HG03432 (cell line): ENCODE results near the gene DTWD2.
"Not testable (repeated sequence)": the region's sequence is repeated elsewhere in the genome, so short reads cannot be mapped to it uniquely, and the experiment has no call there.

ENCODE experiments used
- ATAC-seq: cut with Tn5 transposase; IDR thresholded peaks from one replicate; pipeline ENCODE4 v1.9.1; 2021; ENCODE audit warnings: mild to moderate bottlenecking, moderate library complexity; ENCODE audit not compliant: unreplicated experiment

DTWD2 gene

GRCh38 chr5:118998861-118999260 is 10.5 kb upstream of the DTWD2 start:
- ATAC-seq: not testable (repeated sequence)

GRCh38 chr5:118996098-118996497 is 7.8 kb upstream of the DTWD2 start:
- no peak for ATAC-seq

- ATAC-seq: no peak
These were observed 6.2 kb upstream of the DTWD2 start for GRCh38 chr5:118994595-118994994.

GRCh38 chr5:118993118-118993517 is 4.8 kb upstream of the DTWD2 start:
- not testable (repeated sequence) for ATAC-seq

GRCh38 chr5:118992055-118992454 is 3.7 kb upstream of the DTWD2 start:
- ATAC-seq: not testable (repeated sequence)

GRCh38 chr5:118990582-118990981 is 2.2 kb upstream of the DTWD2 start:
- ATAC-seq: no peak

GRCh38 chr5:118989816-118990215 is 1.5 kb upstream of the DTWD2 start:
- ATAC-seq: no peak

GRCh38 chr5:118988866-118989180 is 476 bp upstream of the DTWD2 start:
- no peak for ATAC-seq

- ATAC-seq: no peak
These were observed 3.7 kb downstream of the DTWD2 start for GRCh38 chr5:118984602-118985001.

- no peak for ATAC-seq
These were observed 6.6 kb downstream of the DTWD2 start for GRCh38 chr5:118981783-118982182.

GRCh38 chr5:118980438-118980837 is 7.9 kb downstream of the DTWD2 start:
- ATAC-seq: no peak

GRCh38 chr5:118980017-118980416 is 8.3 kb downstream of the DTWD2 start:
- ATAC-seq: no peak

GRCh38 chr5:118973779-118974445 is 14.4 kb downstream of the DTWD2 start:
- ATAC-seq: not testable (repeated sequence)

- ATAC-seq: no peak
These were observed 19.4 kb downstream of the DTWD2 start for GRCh38 chr5:118968925-118969375.

GRCh38 chr5:118968406-118968911 is 19.9 kb downstream of the DTWD2 start:
- no peak for ATAC-seq

GRCh38 chr5:118967059-118967508 is 21.3 kb downstream of the DTWD2 start:
- ATAC-seq: no peak

GRCh38 chr5:118965890-118966289 is 22.5 kb downstream of the DTWD2 start:
- ATAC-seq: no peak

- not testable (repeated sequence) for ATAC-seq
These were observed 23.4 kb downstream of the DTWD2 start for GRCh38 chr5:118964970-118965369.

GRCh38 chr5:118964388-118964787 is 24.0 kb downstream of the DTWD2 start:
- not testable (repeated sequence) for ATAC-seq

GRCh38 chr5:118963169-118963568 is 25.2 kb downstream of the DTWD2 start:
- ATAC-seq: no peak

- ATAC-seq: no peak
These were observed 27.8 kb downstream of the DTWD2 start for GRCh38 chr5:118960557-118960956.

- ATAC-seq: no peak
These were observed 31.6 kb downstream of the DTWD2 start for GRCh38 chr5:118956727-118957126.

- no peak for ATAC-seq
These were observed 34.7 kb downstream of the DTWD2 start for GRCh38 chr5:118953652-118954005.
